Osteocyte (in vitro differentiated cells): ENCODE results near the gene SCARB1. TPM values are rescaled to one million over a fixed set of nuclear protein-coding genes. Genes with fewer than 3 reads are reported as not detected.

Experiments used
- DNase-seq: peaks from one replicate; pipeline ENCODE4 v3.0.0; 2021; ENCODE audit warnings: mixed read lengths; ENCODE audit not compliant: unreplicated experiment; ENCODE audit errors: extremely low spot score
- H3K27ac Mint-ChIP-seq: one replicate; pipeline ENCODE4 v1.8.0; 2021; ENCODE audit warnings: mild to moderate bottlenecking, mixed read lengths; ENCODE audit not compliant: unreplicated experiment
- H3K27me3 Mint-ChIP-seq: one replicate; pipeline ENCODE4 v1.8.0; 2021; ENCODE audit warnings: mixed read lengths; ENCODE audit not compliant: unreplicated experiment
- H3K36me3 Mint-ChIP-seq: one replicate; pipeline ENCODE4 v1.8.0; 2021; ENCODE audit warnings: mixed read lengths; ENCODE audit not compliant: unreplicated experiment
- H3K4me1 Mint-ChIP-seq: one replicate; pipeline ENCODE4 v1.8.0; 2021; ENCODE audit warnings: mixed read lengths; ENCODE audit not compliant: unreplicated experiment
- H3K4me3 Mint-ChIP-seq: one replicate; pipeline ENCODE4 v1.8.0; 2021; ENCODE audit warnings: mild to moderate bottlenecking, moderate library complexity, mixed read lengths; ENCODE audit not compliant: unreplicated experiment
- H3K9me3 Mint-ChIP-seq: one replicate; pipeline ENCODE4 v1.8.0; 2021; ENCODE audit warnings: mixed read lengths; ENCODE audit not compliant: unreplicated experiment
- total RNA-seq: library from RNA; stranded (reverse); gene quantifications from 2 replicates; pipeline ENCODE4 v1.2.1, GENCODE V29; 2021
- TF ChIP-seq, protein P1 (sequence below): fragments of 200-600 bp; sonication (generic); IDR thresholded peaks from 2 replicates; pipeline ENCODE4 v1.5.0; 2021; ENCODE audit warnings: antibody characterized with exemption, mild to moderate bottlenecking, moderate library complexity

Gene SCARB1
- total RNA-seq, 1 donor from 2014 or later, result 27.1 TPM

GRCh38 chr12:124809878-124810277, 53.8 kb downstream of the SCARB1 start:
- Mint-ChIP-seq H3K36me3 (peaks cover 14% of the 10 kb centered on the region), H3K9me3 (no peaks in the 10 kb centered on the region), H3K4me1 (no peaks in the 10 kb centered on the region), H3K27me3 (no peaks in the 10 kb centered on the region), H3K27ac (no peak overlapping the region), H3K4me3 (no peak overlapping the region)
- no peak for DNase-seq
- TF ChIP-seq, protein P1, sequence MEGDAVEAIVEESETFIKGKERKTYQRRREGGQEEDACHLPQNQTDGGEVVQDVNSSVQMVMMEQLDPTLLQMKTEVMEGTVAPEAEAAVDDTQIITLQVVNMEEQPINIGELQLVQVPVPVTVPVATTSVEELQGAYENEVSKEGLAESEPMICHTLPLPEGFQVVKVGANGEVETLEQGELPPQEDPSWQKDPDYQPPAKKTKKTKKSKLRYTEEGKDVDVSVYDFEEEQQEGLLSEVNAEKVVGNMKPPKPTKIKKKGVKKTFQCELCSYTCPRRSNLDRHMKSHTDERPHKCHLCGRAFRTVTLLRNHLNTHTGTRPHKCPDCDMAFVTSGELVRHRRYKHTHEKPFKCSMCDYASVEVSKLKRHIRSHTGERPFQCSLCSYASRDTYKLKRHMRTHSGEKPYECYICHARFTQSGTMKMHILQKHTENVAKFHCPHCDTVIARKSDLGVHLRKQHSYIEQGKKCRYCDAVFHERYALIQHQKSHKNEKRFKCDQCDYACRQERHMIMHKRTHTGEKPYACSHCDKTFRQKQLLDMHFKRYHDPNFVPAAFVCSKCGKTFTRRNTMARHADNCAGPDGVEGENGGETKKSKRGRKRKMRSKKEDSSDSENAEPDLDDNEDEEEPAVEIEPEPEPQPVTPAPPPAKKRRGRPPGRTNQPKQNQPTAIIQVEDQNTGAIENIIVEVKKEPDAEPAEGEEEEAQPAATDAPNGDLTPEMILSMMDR, result no peak

DNA sequence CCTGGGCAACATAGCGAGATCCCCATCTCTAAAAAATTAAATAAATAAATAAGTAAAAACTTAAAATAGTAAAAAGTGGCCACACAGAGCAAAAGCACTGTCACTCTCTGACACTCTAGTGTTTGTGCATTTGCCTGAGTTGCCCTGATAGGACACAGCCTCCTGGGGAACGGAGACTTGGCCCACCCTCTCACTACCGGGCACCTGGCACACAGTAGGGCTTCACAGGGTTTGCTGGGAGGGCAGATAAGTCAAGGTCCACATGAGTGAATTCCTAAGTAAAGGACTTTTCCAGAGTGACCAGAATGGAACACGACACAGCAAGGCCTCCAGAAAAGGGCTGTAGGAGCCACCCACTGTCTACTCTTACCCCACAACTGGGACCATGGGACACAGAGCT, 54.3 kb downstream of the SCARB1 start:
- no peak for DNase-seq
- Mint-ChIP-seq H3K36me3 (peaks cover 14% of the 10 kb centered on the region), H3K4me1 (no peaks in the 10 kb centered on the region), H3K27ac (no peak overlapping the region), H3K4me3 (no peak overlapping the region), H3K27me3 (no peaks in the 10 kb centered on the region), H3K9me3 (no peaks in the 10 kb centered on the region)
- TF ChIP-seq, protein P1, result no peak

GRCh38 chr12:124808272-124808671, 55.4 kb downstream of the SCARB1 start:
- no peak for DNase-seq
- Mint-ChIP-seq H3K4me1 (no peaks in the 10 kb centered on the region), H3K9me3 (no peaks in the 10 kb centered on the region), H3K27me3 (no peaks in the 10 kb centered on the region), H3K27ac (no peak overlapping the region), H3K36me3 (peaks cover 9% of the 10 kb centered on the region), H3K4me3 (no peak overlapping the region)
- TF ChIP-seq, protein P1, result no peak

DNA sequence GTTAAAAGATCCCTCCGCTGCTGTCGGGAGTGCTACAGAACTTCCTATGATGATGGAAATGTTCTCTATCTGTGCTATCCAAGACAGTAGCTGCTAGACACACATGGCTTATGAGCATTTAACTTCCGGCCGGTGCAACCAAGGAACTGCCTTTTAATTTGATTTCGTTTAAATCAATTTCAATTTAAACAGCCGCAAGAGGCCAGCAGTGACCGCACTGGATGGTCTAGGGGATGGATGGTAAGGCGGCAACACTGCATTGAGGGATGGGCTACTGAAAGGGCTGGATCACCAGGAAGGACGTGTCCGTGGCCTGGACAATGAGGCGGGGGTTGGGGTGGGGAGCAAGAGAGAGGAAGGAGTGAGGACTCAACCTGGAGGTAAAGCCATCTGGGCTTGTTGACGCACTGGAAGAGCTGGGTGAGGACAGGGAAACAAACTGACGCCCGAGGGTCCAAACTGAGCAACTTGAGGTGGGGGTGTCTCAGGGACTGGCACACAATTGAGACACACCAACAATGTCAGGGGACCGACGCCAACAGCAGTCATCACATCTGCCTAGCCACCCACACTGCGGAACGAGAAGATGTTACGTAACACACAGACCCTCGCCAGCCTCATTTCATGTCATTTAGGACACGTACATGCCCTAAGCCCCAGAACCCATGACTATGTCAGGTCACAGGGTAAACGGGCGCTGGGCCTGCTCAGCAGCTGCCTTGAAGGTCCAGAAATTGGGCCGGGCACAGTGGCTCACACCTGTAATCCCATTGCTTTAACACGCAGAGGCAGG, 57.6 kb downstream of the SCARB1 start:
- Mint-ChIP-seq H3K27ac (no peak overlapping the region), H3K36me3 (peaks cover 6% of the 10 kb centered on the region), H3K27me3 (no peaks in the 10 kb centered on the region), H3K4me1 (no peaks in the 10 kb centered on the region), H3K4me3 (no peak overlapping the region), H3K9me3 (no peaks in the 10 kb centered on the region)
- no peak for DNase-seq
- TF ChIP-seq, protein P1, result no peak

DNA sequence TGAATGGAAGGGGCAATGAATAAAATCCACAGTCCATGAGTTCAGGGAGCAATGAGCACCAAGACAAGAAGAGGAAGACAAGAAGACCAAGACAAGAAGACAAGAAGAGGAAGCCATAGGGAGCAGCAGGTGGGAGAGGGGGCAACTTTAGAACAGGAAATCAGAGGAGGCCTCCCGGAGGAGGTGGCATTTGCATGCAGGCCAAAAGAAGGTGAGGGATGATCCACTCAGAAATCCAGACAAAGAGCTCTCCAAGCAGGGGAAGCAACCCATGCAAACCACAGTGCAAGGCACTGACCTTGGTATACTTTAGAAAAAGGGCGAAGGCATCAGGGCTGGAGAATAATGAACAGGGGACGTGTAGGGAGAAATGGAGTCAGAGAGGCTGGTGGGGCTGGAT, 58.6 kb downstream of the SCARB1 start:
- TF ChIP-seq, protein P1, result no peak
- no peaks in the 10 kb centered on the region for H3K27me3 Mint-ChIP-seq

More for the DNA sequence above, 58.6 kb downstream of the SCARB1 start:
- H3K27ac Mint-ChIP-seq, result no peak overlapping the region
- H3K4me3 Mint-ChIP-seq, result no peak overlapping the region
- peaks cover 6% of the 10 kb centered on the region for H3K36me3 Mint-ChIP-seq
- no peak for DNase-seq
- H3K4me1 Mint-ChIP-seq, result no peaks in the 10 kb centered on the region
- H3K9me3 Mint-ChIP-seq, result no peaks in the 10 kb centered on the region
